Jurkat, Clone E6-1 (cell line): ENCODE results near the gene PYY.

Experiments used
- DNase-seq: peaks from one replicate; pipeline ENCODE4 v3.0.0-alpha.2; 2011; ENCODE audit warnings: low read depth, low spot score
- H3K4me3 ChIP-seq: 2 replicates; pipeline ENCODE4 v1.5.1; 2011; ENCODE audit warnings: mild to moderate bottlenecking, low read length, control low read depth, moderate library complexity

Gene PYY

GRCh38 chr17:43905400-43905984, 48.2 kb downstream of the PYY start:
- H3K4me3 ChIP-seq: no peak overlapping the region
- no peak for DNase-seq
